Mesenchymal stem cell (in vitro differentiated cells and primary cell): Measurements from ENCODE around the gene CIAO3.
A peak's percentile ranks its signal among the peaks of the same experiment; 100 is the strongest.

ENCODE experiments used
- DNase-seq: peaks from one replicate; pipeline ENCODE4 v3.0.0-alpha.2; 2013
- H2AFZ ChIP-seq: one replicate; pipeline ENCODE4 v1.6.1; 2013; ENCODE audit warnings: low read depth, mild to moderate bottlenecking, control low read depth, inconsistent platforms, low read length, moderate library complexity
- H2AK5ac ChIP-seq: 2 replicates; pipeline ENCODE4 v1.6.1; 2013; ENCODE audit warnings: low read length, moderate library complexity, mild to moderate bottlenecking, inconsistent platforms; ENCODE audit not compliant: severe bottlenecking
- H2BK120ac ChIP-seq: one replicate; pipeline ENCODE4 v1.6.1; 2013; ENCODE audit warnings: low read depth, mild to moderate bottlenecking, inconsistent platforms, low read length, moderate library complexity
- H2BK12ac ChIP-seq, 2 experiments: one replicate each; pipeline ENCODE4 v1.6.1; 2013; ENCODE audit warnings: inconsistent platforms in 2 of 2, low read length in 2 of 2, mild to moderate bottlenecking in 2 of 2, moderate library complexity in 2 of 2, control low read depth in 1 of 2
- H2BK15ac ChIP-seq: one replicate; pipeline ENCODE4 v1.6.1; 2013; ENCODE audit warnings: mild to moderate bottlenecking, low read depth, inconsistent platforms; ENCODE audit not compliant: poor library complexity, severe bottlenecking
- H2BK5ac ChIP-seq: 2 replicates; pipeline ENCODE4 v1.6.1; 2013; ENCODE audit warnings: low read depth, mild to moderate bottlenecking, low read length, control low read depth, inconsistent platforms; ENCODE audit not compliant: poor library complexity, severe bottlenecking
- H3K14ac ChIP-seq, 2 experiments: one replicate each; pipeline ENCODE4 v1.6.1; 2013; ENCODE audit warnings: inconsistent platforms in 2 of 2, low read length in 2 of 2, control low read depth in 1 of 2, mild to moderate bottlenecking in 1 of 2, moderate library complexity in 1 of 2
- H3K18ac ChIP-seq, 2 experiments: one replicate each; pipeline ENCODE4 v1.6.1; 2013; ENCODE audit warnings: inconsistent platforms in 2 of 2, low read length in 2 of 2, control low read depth in 1 of 2, low read depth in 1 of 2, mild to moderate bottlenecking in 1 of 2
- H3K23ac ChIP-seq, 2 experiments: one replicate each; pipeline ENCODE4 v1.6.1; 2013; ENCODE audit warnings: inconsistent platforms in 2 of 2, low read length in 2 of 2, mild to moderate bottlenecking in 2 of 2, moderate library complexity in 2 of 2, control low read depth in 1 of 2
- H3K27ac ChIP-seq: 2 replicates; pipeline ENCODE4 v1.5.1; 2013; ENCODE audit warnings: mild to moderate bottlenecking, moderate library complexity, low read length, control low read depth, inconsistent platforms; ENCODE audit not compliant: poor library complexity, severe bottlenecking
- H3K27me3 ChIP-seq, 2 experiments: 2 replicates each; pipeline versions ENCODE4 v1.6.1 to v1.7.0; 2013; ENCODE audit warnings: low read length in 2 of 2, mild to moderate bottlenecking in 2 of 2, moderate library complexity in 2 of 2, control low read depth in 1 of 2, inconsistent platforms in 1 of 2; ENCODE audit not compliant: control insufficient read depth in 1 of 2, insufficient read depth in 1 of 2
- H3K36me3 ChIP-seq, 2 experiments: 2 replicates each; pipeline versions ENCODE4 v1.6.1 to v1.7.0; 2013; ENCODE audit warnings: low read length in 2 of 2, control low read depth in 1 of 2, inconsistent platforms in 1 of 2, low read depth in 1 of 2, mild to moderate bottlenecking in 1 of 2; ENCODE audit not compliant: insufficient read depth in 2 of 2, control insufficient read depth in 1 of 2
- H3K4ac ChIP-seq, 2 experiments: one replicate each; pipeline ENCODE4 v1.6.1; 2013; ENCODE audit warnings: inconsistent platforms in 2 of 2, low read length in 2 of 2, mild to moderate bottlenecking in 2 of 2, moderate library complexity in 2 of 2, control low read depth in 1 of 2, low read depth in 1 of 2
- H3K4me1 ChIP-seq: 2 replicates; pipeline ENCODE4 v1.6.1; 2013; ENCODE audit warnings: low read depth, low read length, control low read depth; ENCODE audit not compliant: control insufficient read depth, insufficient read depth
- H3K4me2 ChIP-seq: 2 replicates; pipeline ENCODE4 v1.6.1; 2013; ENCODE audit warnings: low read length, mild to moderate bottlenecking, inconsistent platforms; ENCODE audit not compliant: poor library complexity, severe bottlenecking
- H3K4me3 ChIP-seq, 2 experiments: 2 replicates each; pipeline versions ENCODE4 v1.5.1 to v1.7.0; 2013; ENCODE audit warnings: low read length in 2 of 2, mild to moderate bottlenecking in 2 of 2, control low read depth in 1 of 2, low read depth in 1 of 2; ENCODE audit not compliant: insufficient read depth in 1 of 2
- H3K79me1 ChIP-seq: replicated peaks from 2 replicates; pipeline ENCODE4 v1.6.1; 2013; ENCODE audit warnings: mild to moderate bottlenecking, control low read depth, low read length, inconsistent platforms; ENCODE audit not compliant: poor library complexity, severe bottlenecking
- H3K9ac ChIP-seq: 2 replicates; pipeline ENCODE4 v1.7.0; 2013; ENCODE audit warnings: mild to moderate bottlenecking, low read length, moderate library complexity
- H3K9me3 ChIP-seq: 2 replicates; pipeline ENCODE4 v1.7.0; 2013; ENCODE audit warnings: mild to moderate bottlenecking, low read length; ENCODE audit not compliant: control insufficient read depth
- H4K8ac ChIP-seq: one replicate; pipeline ENCODE4 v1.6.1; 2013; ENCODE audit warnings: inconsistent platforms, mild to moderate bottlenecking, low read length, moderate library complexity
- H4K91ac ChIP-seq: one replicate; pipeline ENCODE4 v1.6.1; 2013; ENCODE audit warnings: mild to moderate bottlenecking, low read length, inconsistent platforms
- WGBS: methylation state at CpG from one replicate; pipeline ENCODE4 v1.1.7; 2013; ENCODE audit warnings: mixed read lengths; 5-methylcytosine and 5-hydroxymethylcytosine counted together

CIAO3 gene

DNA sequence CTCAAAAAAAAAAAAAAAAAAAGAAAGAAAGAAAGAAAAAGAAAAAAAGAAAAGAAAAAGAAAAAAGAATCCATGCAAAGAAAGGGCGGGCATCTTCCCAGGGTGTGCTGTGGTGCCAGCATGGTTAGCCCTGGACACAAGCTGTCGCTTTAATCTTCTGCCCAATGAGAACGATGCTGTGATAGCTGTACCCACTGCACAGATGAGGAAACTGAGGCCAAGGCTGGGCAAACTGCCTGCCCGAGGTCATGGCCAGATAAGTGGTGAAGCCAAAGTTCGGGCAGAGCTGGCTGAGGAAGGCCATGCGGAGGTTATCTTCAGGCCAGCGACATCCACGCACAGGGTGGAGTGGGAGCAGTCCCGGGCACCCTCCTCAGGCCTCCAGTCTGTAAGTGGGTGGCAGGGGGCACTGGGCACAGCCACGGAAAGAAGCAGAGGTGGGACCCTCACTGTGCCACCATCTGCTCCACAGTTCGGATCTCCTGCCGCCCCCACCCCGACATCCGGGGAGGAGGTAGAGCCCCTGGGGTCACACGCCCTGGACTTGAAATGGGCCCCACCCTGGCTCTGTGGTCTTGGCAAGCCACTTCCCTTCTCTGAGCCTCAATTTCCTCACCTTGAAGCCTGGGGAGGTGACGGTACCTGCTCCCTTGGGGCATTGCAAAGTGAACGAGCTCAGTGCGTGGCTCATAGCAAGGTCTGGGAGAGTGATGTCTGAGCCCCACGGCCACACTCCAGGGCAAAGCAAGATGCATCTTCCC is 41.7 kb downstream of the CIAO3 start:
- Histone ChIP-seq H3K9ac (no peak overlapping the region), H2BK12ac (no peak overlapping the region), H3K4me1 (peaks cover 15% of the 10 kb centered on the region), H3K4me3 (no peak overlapping the region), H2BK5ac (no peak overlapping the region), H3K9me3 (no peaks in the 10 kb centered on the region), H2AFZ (no peak overlapping the region), H2BK120ac (no peak overlapping the region), H3K27me3 (peaks cover 77 to 83% of the 10 kb centered on the region in 2 experiments), H3K36me3 (peaks cover 0 to 3% of the 10 kb centered on the region in 2 experiments), H4K8ac (no peak overlapping the region), H3K23ac (peak overlapping the region in 1 of 2 experiments; percentile 9), H3K4ac (no peak overlapping the region), H3K14ac (no peak overlapping the region), H3K27ac (no peak overlapping the region), H2BK15ac (no peak overlapping the region), H3K79me1 (no peaks in the 10 kb centered on the region), H2AK5ac (no peak overlapping the region), H3K4me2 (no peak overlapping the region), H4K91ac (no peak overlapping the region), H3K18ac (no peak overlapping the region)
- WGBS = 78% methylated on average over 19 of the region's 19 CpGs
- DNase-seq = no peak

DNA sequence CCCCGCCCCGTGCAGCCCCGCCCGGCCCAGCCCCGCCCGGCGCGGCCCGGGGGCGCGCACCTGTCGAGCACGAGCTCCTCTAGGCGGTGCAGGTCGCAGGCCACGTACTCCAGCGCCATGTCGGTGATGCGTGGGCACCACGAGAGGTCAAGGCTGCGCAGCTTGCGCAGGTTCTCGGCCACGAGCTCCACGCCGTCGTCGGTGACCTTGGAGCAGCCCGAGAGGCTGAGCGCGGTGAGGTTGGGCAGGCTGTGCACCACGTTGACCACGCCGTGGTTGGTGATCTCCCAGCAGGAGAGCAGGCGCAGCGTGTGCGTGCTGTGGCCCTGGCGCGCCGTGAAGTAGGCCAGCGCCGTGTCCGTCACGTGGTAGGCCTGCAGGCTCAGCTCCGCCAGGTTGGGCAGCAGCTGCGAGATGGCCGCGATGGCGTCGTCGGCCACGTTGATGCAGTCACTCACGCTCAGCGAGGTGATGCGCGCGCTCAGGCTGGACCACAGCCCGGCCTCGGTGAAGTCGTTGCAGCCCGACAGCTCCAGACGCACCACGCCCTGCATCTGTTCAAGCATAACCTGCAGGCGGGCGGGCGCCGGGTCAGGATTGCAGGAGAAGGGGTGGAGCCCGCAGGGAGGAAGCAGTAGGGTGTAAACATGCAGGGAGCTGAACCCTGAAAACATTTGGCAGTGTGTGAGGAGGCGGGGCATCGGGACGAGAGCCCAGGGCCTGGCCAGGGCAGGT is 45.3 kb downstream of the CIAO3 start:
- Histone ChIP-seq H4K8ac (no peak overlapping the region), H4K91ac (no peak overlapping the region), H2BK5ac (no peak overlapping the region), H2AFZ (no peak overlapping the region), H3K23ac (no peak overlapping the region), H3K79me1 (no peaks in the 10 kb centered on the region), H2BK15ac (no peak overlapping the region), H3K9ac (no peak overlapping the region), H2BK120ac (no peak overlapping the region), H3K27ac (no peak overlapping the region), H3K4me2 (no peak overlapping the region), H3K27me3 (peaks cover 69 to 71% of the 10 kb centered on the region in 2 experiments), H3K9me3 (no peaks in the 10 kb centered on the region), H3K4me1 (peaks cover 19% of the 10 kb centered on the region), H3K36me3 (peaks cover 0 to 3% of the 10 kb centered on the region in 2 experiments), H2BK12ac (no peak overlapping the region), H3K18ac (no peak overlapping the region), H3K14ac (peak overlapping the region in 1 of 2 experiments; percentile 4), H3K4me3 (peak overlapping the region in 1 of 2 experiments; percentile 30), H3K4ac (no peak overlapping the region), H2AK5ac (no peak overlapping the region)
- WGBS = 5% methylated on average over 58 of the region's 71 CpGs
- DNase-seq = no peak

DNA sequence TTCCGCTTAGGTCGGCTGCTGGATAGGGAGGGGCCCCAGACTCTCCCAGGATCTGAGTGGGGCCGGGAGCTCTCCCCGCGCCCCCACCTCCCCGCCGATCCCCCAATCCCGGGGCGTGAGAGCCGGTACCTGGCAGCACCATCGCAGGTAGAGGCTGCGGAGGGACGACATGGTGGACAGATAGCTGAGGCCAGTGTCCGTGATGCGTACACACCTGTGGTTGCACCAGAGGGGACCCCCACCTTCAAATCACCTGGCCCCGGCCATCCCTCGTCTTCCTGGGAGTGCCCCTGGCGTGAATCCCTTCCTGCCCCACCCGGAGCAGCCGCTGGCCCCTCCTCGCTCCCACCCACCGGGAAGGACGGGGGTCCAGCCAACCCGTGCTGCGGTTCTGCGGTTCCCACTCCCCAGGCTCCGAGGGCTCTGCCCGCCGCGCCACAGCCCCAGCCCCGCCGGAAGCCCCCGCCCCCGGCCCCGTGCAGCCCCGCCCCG is 45.9 kb downstream of the CIAO3 start:
- Histone ChIP-seq H2BK5ac (no peak overlapping the region), H2AFZ (no peak overlapping the region), H3K9ac (no peak overlapping the region), H3K4me1 (peaks cover 21% of the 10 kb centered on the region), H3K14ac (no peak overlapping the region), H2BK12ac (no peak overlapping the region), H2AK5ac (no peak overlapping the region), H4K8ac (no peak overlapping the region), H3K79me1 (peaks cover under 1% of the 10 kb centered on the region), H3K27me3 (peaks cover 64 to 66% of the 10 kb centered on the region in 2 experiments), H3K27ac (no peak overlapping the region), H3K4me2 (no peak overlapping the region), H3K4me3 (no peak overlapping the region), H3K4ac (no peak overlapping the region), H2BK120ac (no peak overlapping the region), H3K23ac (no peak overlapping the region), H3K18ac (no peak overlapping the region), H3K9me3 (no peaks in the 10 kb centered on the region), H2BK15ac (no peak overlapping the region), H3K36me3 (peaks cover 0 to 3% of the 10 kb centered on the region in 2 experiments), H4K91ac (no peak overlapping the region)
- WGBS = 4% methylated on average over 9 of the region's 37 CpGs
- DNase-seq = no peak

DNA sequence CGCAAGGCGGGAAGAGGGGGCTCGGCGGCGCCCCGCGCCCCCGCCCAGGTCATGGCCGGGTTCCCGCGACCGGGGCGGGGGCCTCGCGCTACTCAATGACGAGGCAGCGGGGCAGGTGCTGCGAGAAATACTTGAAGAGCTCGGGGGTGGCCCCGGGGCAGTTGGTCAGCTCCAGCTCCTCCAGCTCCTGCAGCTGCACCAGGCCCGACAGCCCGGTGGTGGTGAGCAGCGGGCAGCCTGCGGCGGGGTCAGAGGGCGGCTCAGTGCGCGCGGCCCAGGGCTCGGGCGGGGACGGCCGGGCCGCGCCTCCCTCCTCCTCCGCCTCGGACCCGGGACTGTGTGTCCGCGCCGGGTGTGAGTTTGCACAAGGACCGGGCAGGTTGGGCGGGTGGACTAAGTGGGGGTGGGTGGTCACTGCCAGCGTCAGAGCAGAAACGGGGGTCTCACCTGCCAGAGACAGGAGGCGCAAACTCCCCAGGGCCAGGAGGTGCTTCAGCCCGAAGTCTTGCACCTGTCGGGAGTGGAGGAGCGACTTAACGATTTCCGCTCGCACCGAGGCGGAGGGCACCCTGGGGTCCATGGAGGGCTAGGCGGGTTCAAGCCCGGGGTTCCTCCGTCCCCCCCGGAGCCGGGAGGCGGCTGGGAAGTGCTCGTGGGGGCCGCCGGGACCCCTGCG is 46.5 kb downstream of the CIAO3 start:
- Histone ChIP-seq H2BK12ac (no peak overlapping the region), H4K8ac (no peak overlapping the region), H2AFZ (no peak overlapping the region), H3K14ac (no peak overlapping the region), H2BK5ac (no peak overlapping the region), H3K4me3 (no peak overlapping the region), H3K4me2 (no peak overlapping the region), H3K9ac (no peak overlapping the region), H3K4me1 (peaks cover 27% of the 10 kb centered on the region), H3K4ac (no peak overlapping the region), H2BK15ac (no peak overlapping the region), H3K36me3 (peaks cover 0 to 3% of the 10 kb centered on the region in 2 experiments), H3K9me3 (no peaks in the 10 kb centered on the region), H3K79me1 (peaks cover 6% of the 10 kb centered on the region), H3K27ac (no peak overlapping the region), H3K23ac (no peak overlapping the region), H3K27me3 (peaks cover 59 to 60% of the 10 kb centered on the region in 2 experiments), H2AK5ac (no peak overlapping the region), H2BK120ac (no peak overlapping the region), H3K18ac (no peak overlapping the region), H4K91ac (no peak overlapping the region)
- WGBS = 4% methylated on average over 49 of the region's 64 CpGs
- no peak for DNase-seq
